CD4-positive, alpha-beta T cell treated with Interleukin-12 subunit alpha and Interleukin-12 subunit beta, for 1 hour (primary cell): ENCODE results near the gene ZNF367.
"Not testable (repeated sequence)": the region's sequence is repeated elsewhere in the genome, so short reads cannot be mapped to it uniquely, and the experiment has no call there.

ENCODE experiments used
- DNase-seq: peaks from one replicate; pipeline ENCODE4 v3.0.0-alpha.2; 2020

The ZNF367 gene

GRCh38 chr9:96398582-96399324 is 19.4 kb downstream of the ZNF367 start:
- peak; percentile 38 for DNase-seq

- no peak for DNase-seq
These were observed 22.2 kb downstream of the ZNF367 start for GRCh38 chr9:96395964-96396363.

- DNase-seq: no peak
These were observed 23.2 kb downstream of the ZNF367 start for GRCh38 chr9:96394832-96395496.

- DNase-seq: no peak
These were observed 25.9 kb downstream of the ZNF367 start for GRCh38 chr9:96392263-96392662.

GRCh38 chr9:96391021-96391765 is 27.0 kb downstream of the ZNF367 start:
- peak; percentile 25 for DNase-seq

- DNase-seq: no peak
These were observed 30.0 kb downstream of the ZNF367 start for GRCh38 chr9:96388144-96388543.

- no peak for DNase-seq
These were observed 32.0 kb downstream of the ZNF367 start for GRCh38 chr9:96386157-96386556.

- DNase-seq: peak; percentile 28
These were observed 34.8 kb downstream of the ZNF367 start, which contains the start of gene SLC35D2 for GRCh38 chr9:96383165-96383942. SLC35D2 (minus strand) TSS chr9:96383711; CDS start chr9:96383634, 77 bp downstream.

- no peak for DNase-seq
These were observed 35.4 kb downstream of the ZNF367 start for GRCh38 chr9:96382839-96383164.

- DNase-seq: no peak
These were observed 36.0 kb downstream of the ZNF367 start for GRCh38 chr9:96382175-96382574.

GRCh38 chr9:96381696-96382095 is 36.5 kb downstream of the ZNF367 start:
- no peak for DNase-seq

- no peak for DNase-seq
These were observed 37.0 kb downstream of the ZNF367 start for GRCh38 chr9:96381125-96381524.

GRCh38 chr9:96379461-96379860 is 38.7 kb downstream of the ZNF367 start:
- no peak for DNase-seq

- no peak for DNase-seq
These were observed 40.0 kb downstream of the ZNF367 start for GRCh38 chr9:96378187-96378586.

GRCh38 chr9:96376891-96377874 is 41.0 kb downstream of the ZNF367 start:
- DNase-seq: no peak

- DNase-seq: not testable (repeated sequence)
These were observed 42.7 kb downstream of the ZNF367 start for GRCh38 chr9:96375507-96375906.

GRCh38 chr9:96367943-96368342 is 50.2 kb downstream of the ZNF367 start:
- no peak for DNase-seq

- DNase-seq: no peak
These were observed 54.8 kb downstream of the ZNF367 start for GRCh38 chr9:96363175-96363967.

GRCh38 chr9:96362119-96362518 is 56.1 kb downstream of the ZNF367 start:
- DNase-seq: not testable (repeated sequence)

GRCh38 chr9:96361668-96362067 is 56.5 kb downstream of the ZNF367 start:
- DNase-seq: no peak

GRCh38 chr9:96360976-96361375 is 57.2 kb downstream of the ZNF367 start:
- no peak for DNase-seq
